ENCODE data around the gene FNDC1. TPM values are rescaled to one million over a fixed set of nuclear protein-coding genes. Genes with fewer than 3 reads are reported as not detected.

FNDC1 gene
- total RNA-seq, 6 experiments from 2014 or later, result 0.02 to 2.7 (median 0.85) TPM

DNA sequence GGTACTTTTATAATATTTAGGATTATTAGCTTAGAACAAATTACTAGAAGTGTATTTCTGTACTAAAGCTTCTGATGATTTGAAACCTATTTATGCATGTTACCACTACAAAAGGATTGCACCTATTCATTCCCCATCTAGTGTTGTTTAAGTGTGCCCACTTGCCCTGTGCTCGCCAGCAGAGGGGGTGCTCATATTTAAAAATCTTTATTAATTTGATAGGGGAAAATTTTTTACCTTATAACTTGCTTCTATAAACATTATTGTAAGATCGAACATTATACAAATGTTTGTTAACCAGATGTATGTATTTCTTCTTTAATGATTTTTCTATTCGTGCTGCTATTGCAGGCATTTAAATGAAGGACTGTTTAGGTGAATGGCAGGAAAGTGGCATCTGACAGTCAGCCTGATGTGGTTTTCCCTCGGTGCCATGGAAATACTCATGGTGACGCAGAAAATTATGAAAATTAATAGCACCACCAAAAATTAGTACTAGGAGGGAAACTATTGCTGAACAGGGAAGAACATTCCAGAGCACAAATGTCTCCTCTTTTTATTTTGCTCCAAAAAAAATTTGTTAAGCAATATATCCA lies 44.1 kb upstream of the FNDC1 start:
- Histone ChIP-seq H3K4me1 (no peaks in the 10 kb centered on the region), H3K27me3 (no peaks in the 10 kb centered on the region), H3K27ac (no peak overlapping the region), H3K36me3 (no peaks in the 10 kb centered on the region), H3K9me3 (no peaks in the 10 kb centered on the region), H3K4me3 (no peak overlapping the region)
- TF ChIP-seq, protein P1, sequence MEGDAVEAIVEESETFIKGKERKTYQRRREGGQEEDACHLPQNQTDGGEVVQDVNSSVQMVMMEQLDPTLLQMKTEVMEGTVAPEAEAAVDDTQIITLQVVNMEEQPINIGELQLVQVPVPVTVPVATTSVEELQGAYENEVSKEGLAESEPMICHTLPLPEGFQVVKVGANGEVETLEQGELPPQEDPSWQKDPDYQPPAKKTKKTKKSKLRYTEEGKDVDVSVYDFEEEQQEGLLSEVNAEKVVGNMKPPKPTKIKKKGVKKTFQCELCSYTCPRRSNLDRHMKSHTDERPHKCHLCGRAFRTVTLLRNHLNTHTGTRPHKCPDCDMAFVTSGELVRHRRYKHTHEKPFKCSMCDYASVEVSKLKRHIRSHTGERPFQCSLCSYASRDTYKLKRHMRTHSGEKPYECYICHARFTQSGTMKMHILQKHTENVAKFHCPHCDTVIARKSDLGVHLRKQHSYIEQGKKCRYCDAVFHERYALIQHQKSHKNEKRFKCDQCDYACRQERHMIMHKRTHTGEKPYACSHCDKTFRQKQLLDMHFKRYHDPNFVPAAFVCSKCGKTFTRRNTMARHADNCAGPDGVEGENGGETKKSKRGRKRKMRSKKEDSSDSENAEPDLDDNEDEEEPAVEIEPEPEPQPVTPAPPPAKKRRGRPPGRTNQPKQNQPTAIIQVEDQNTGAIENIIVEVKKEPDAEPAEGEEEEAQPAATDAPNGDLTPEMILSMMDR (IDR thresholded peaks at IDR 0.05), result peak in 2 of 4 donors; percentile 15 to 16
- no peak for TF ChIP-seq POLR2A (IDR thresholded peaks at IDR 0.05)
- intact Hi-C loops (cut with DNase I), result no loop called here
- WGBS (ENCODE audit: insufficient coverage, low coverage, low lambda C conversion rate, missing lambda C conversion rate), result 56% methylated on average over 5 of the region's 5 CpGs
- ATAC-seq, result no peak
- DNase-seq, result no peak

DNA sequence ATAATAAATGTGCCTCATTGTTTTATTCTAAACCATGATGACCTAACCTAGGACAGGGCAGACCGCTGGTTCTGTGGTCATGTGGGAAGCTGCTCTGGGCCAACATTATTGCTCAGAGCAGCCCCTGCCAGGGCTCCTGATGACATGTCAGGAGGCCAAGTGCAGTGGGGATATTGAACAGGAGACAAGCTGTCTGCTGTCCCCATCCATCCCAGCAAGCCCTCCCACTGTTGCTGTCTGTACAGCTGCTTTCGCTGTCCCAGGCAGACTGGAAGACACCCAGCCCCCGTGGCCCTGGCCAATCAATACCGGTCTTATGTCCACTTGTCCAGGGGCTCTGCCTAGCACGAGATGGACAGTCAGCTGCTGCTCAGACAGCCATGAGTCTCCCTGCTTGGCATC lies 43.2 kb upstream of the FNDC1 start:
- Histone ChIP-seq H3K27ac (no peak overlapping the region), H3K4me3 (no peak overlapping the region), H3K36me3 (no peaks in the 10 kb centered on the region), H3K27me3 (no peaks in the 10 kb centered on the region), H3K9me3 (no peaks in the 10 kb centered on the region), H3K4me1 (no peaks in the 10 kb centered on the region)
- WGBS (ENCODE audit: insufficient coverage, low coverage, low lambda C conversion rate, missing lambda C conversion rate), result 37% methylated on average over 4 of the region's 5 CpGs
- DNase-seq (no peak), ATAC-seq (peak in 2 of 4 donors; percentile 43 to 46)
- TF ChIP-seq POLR2A (IDR thresholded peaks at IDR 0.05), result no peak
- intact Hi-C loops (cut with DNase I), result no loop called here

DNA sequence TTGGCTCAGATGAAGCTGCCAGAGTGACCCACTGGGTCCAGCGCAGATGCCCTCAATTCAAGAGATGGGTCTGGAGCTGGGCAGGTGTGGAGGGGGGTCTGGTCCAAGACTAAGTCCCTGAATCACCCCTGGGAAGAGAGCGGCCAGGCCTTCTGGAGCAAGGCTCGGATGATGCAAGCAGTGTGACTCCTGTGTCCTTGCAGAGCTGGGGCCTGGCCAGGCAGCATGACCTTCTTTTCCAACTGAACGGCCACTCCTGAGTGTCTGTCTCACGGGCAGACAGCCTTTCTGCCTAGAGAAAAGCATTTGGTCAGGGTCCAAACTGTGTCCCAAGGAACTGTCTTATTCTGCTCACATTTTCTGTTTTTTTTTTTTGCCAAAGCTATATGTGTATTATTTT lies 42.6 kb upstream of the FNDC1 start:
- H3K9me3 ChIP-seq, result no peaks in the 10 kb centered on the region
- no peak overlapping the region for H3K4me3 ChIP-seq
- intact Hi-C loops (cut with DNase I), result no loop called here
- no peak overlapping the region for H3K27ac ChIP-seq
- H3K36me3 ChIP-seq, result no peaks in the 10 kb centered on the region
- DNase-seq, result no peak
- peak; percentile 28 to 62 (median 46) for ATAC-seq
- H3K4me1 ChIP-seq, result no peaks in the 10 kb centered on the region
- 25% methylated on average over 3 of the region's 5 CpGs for WGBS (ENCODE audit: insufficient coverage, low coverage, low lambda C conversion rate, missing lambda C conversion rate)
- no peaks in the 10 kb centered on the region for H3K27me3 ChIP-seq
- TF ChIP-seq POLR2A (IDR thresholded peaks at IDR 0.05), result no peak
- TF ChIP-seq, protein P1 (IDR thresholded peaks at IDR 0.05), result no peak

DNA sequence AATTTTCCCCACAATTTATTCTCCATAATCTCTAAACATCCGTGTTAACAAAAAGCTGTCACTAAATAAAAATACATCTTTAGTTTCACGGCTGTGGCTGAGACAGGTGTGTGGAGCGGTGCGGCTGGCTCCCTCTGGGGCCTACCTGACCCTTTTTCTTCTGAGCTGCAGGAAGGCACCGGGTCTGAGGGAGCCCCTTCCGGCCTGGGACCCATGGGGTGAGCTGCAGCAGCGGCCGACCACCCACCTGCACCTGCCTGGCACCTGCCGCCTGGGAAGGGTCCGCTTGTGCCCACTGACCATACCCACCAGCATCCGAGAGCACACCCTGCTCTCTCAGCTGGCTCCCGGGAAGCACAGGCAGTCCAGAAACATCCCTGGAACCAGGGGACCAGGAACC lies 41.5 kb upstream of the FNDC1 start:
- 83% methylated on average over 9 of the region's 12 CpGs for WGBS (ENCODE audit: insufficient coverage, low coverage, low lambda C conversion rate, missing lambda C conversion rate)
- ATAC-seq, result no peak
- Histone ChIP-seq H3K27ac (no peak overlapping the region), H3K36me3 (no peaks in the 10 kb centered on the region), H3K27me3 (no peaks in the 10 kb centered on the region), H3K4me1 (no peaks in the 10 kb centered on the region), H3K4me3 (no peak overlapping the region), H3K9me3 (no peaks in the 10 kb centered on the region)
- TF ChIP-seq, protein P1 (IDR thresholded peaks at IDR 0.05), result no peak
- TF ChIP-seq POLR2A (IDR thresholded peaks at IDR 0.05), result no peak
- DNase-seq, result no peak
- intact Hi-C loops (cut with DNase I), result no loop called here

DNA sequence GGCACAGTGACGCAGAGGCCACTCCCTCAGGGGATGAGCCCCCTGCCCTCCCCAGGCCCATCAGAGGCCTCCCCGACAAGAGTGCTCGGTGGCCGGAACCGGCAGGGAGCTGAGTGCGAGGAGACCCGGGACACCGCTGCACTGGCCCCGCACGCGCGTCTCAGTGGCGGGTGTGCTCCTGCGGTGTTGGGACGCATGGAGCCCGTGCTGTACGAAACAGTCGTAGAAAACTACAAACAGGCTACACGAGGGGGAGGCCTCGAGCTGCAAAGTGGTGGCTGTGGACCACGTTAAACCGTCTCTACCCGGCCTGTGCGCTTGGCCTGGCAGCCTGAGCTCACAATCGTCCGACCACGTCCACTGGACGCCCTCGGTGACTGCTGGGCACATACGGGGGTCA lies 40.2 kb upstream of the FNDC1 start:
- intact Hi-C loops (cut with DNase I), result no loop called here
- ATAC-seq (no peak), DNase-seq (no peak)
- Histone ChIP-seq H3K4me3 (no peak overlapping the region), H3K4me1 (no peaks in the 10 kb centered on the region), H3K27ac (no peak overlapping the region), H3K36me3 (no peaks in the 10 kb centered on the region), H3K27me3 (no peaks in the 10 kb centered on the region), H3K9me3 (no peaks in the 10 kb centered on the region)
- WGBS (ENCODE audit: insufficient coverage, low coverage, low lambda C conversion rate, missing lambda C conversion rate), result 93% methylated on average over 12 of the region's 30 CpGs
- TF ChIP-seq, protein P1 (IDR thresholded peaks at IDR 0.05), result no peak
- TF ChIP-seq POLR2A (IDR thresholded peaks at IDR 0.05), result no peak
